Right lobe of liver (tissue), 6 donors: ENCODE measurements around the gene ALG12. TPM values are rescaled to one million over a fixed set of nuclear protein-coding genes. Genes with fewer than 3 reads are reported as not detected.
A peak's percentile ranks its signal among the peaks of the same experiment; 100 is the strongest.

ENCODE experiments used
- ATAC-seq, 4 donors: fragments of 200-7000 bp; cut with Tn5 transposase; one replicate each; pipeline ENCODE4 v1.9.1; 2020; ENCODE audit warnings: mild to moderate bottlenecking in 4 of 4, moderate library complexity in 4 of 4
- DNase-seq, 3 donors: peaks; one replicate each; pipeline ENCODE4 v3.0.0-alpha.2; 2020
- H3K27ac ChIP-seq, 3 donors: fragments of 200-600 bp; one replicate each; pipeline ENCODE4 v1.8.0; 2022
- H3K27me3 ChIP-seq, 2 donors: fragments of 200-600 bp; one replicate each; pipeline ENCODE4 v1.8.0; 2022
- H3K36me3 ChIP-seq, 4 donors: fragments of 200-600 bp; sonication (generic) in 1 of 4; one replicate each; pipeline versions ENCODE4 v1.5.1 to v1.8.0; 2017 to 2022; ENCODE audit warnings: control low read depth in 1 of 4
- H3K4me1 ChIP-seq, 4 donors: fragments of 200-600 bp; sonication (generic) in 1 of 4; one replicate each; pipeline versions ENCODE4 v1.5.1 to v1.8.0; 2017 to 2022; ENCODE audit warnings: control low read depth in 1 of 4
- H3K4me3 ChIP-seq, 3 donors: fragments of 200-600 bp; one replicate each; pipeline ENCODE4 v1.8.0; 2022
- H3K9me3 ChIP-seq, 4 donors: fragments of 200-600 bp; sonication (generic) in 1 of 4; one replicate each; pipeline versions ENCODE4 v1.5.1 to v1.8.0; 2017 to 2022; ENCODE audit warnings: control low read depth in 1 of 4
- CTCF ChIP-seq, 4 donors: fragments of 200-600 bp in 3 of 4; fragments of 450-650 bp in 1 of 4; IDR thresholded peaks; one replicate each; pipeline versions ENCODE4 v1.5.1 to v1.8.0; 2016 to 2022; ENCODE audit warnings: antibody characterized with exemption in 4 of 4, mild to moderate bottlenecking in 2 of 4
- POLR2A ChIP-seq: fragments of 450-650 bp; IDR thresholded peaks from one replicate; pipeline ENCODE4 v1.6.1; 2017; ENCODE audit warnings: antibody characterized with exemption, mild to moderate bottlenecking
- WGBS: methylation state at CpG from one replicate; pipeline ENCODE4 v1.1.6; 2018; ENCODE audit warnings: low coverage, low lambda C conversion rate; ENCODE audit not compliant: insufficient coverage; ENCODE audit errors: missing lambda C conversion rate; 5-methylcytosine and 5-hydroxymethylcytosine counted together
- intact Hi-C, 2 donors: fragments of 100-400 bp; cut with DNase I; formaldehyde crosslinking; loops; one replicate each; pipeline versions ENCODE4 v1.11.2 to v1.14.1; 2022
- total RNA-seq, 6 experiments: library from RNA; depleted of rRNA in 2 of 6; stranded (reverse); fragments of >200 nt in 2 of 6; fragmentation: NEBNext Ultra II Directional in 3 of 6; extraction: Animal tissue kit (Norgen Biotek cat#: 25700) in 3 of 6; gene quantifications; one replicate each; pipeline versions ENCODE4 v1.1.0 to v1.2.4, GENCODE V29; 2016 to 2023
- donor health status: DM: no; HTN: yes; CAD: no.
- donor health status: DM: no; HTN: no; CAD: no.
- donor health status: DM: no; HTN: no; CAD: no.
- donor health status: DM: no; HTN: yes; CAD: no.
- donor health status: DM: no; HTN: yes; CAD: no.

ALG12 gene
- total RNA-seq, 6 experiments from 2014 or later = 15.1 to 19.0 (median 16.6) TPM

GRCh38 chr22:49960159-49961004, 42.1 kb upstream of the ALG12 start, which contains the start of gene PIM3:
Gene PIM3 (plus strand): TSS chr22:49960772. CDS start chr22:49960948, 176 bp downstream.
- Histone ChIP-seq H3K27me3 (no peaks in the 10 kb centered on the region), H3K4me3 (peak within 1 kb of the TSS; percentile 87 to 98 (median 95)), H3K36me3 (peaks cover 7 to 18% (median 12%) of the 10 kb centered on the region in 4 donors), H3K27ac (peak within 1 kb of the TSS; percentile 88 to 97 (median 93)), H3K4me1 (peaks cover 0 to 54% (median 29%) of the 10 kb centered on the region in 4 donors), H3K9me3 (no peaks in the 10 kb centered on the region)
- no peak for TF ChIP-seq CTCF (IDR thresholded peaks at IDR 0.05)
- TF ChIP-seq POLR2A = peak; percentile 97
- ATAC-seq = peak; percentile 54 to 78 (median 67)
- WGBS = 0% methylated on average over 26 of the region's 137 CpGs
- DNase-seq = peak; percentile 95 to 97 (median 97)
- intact Hi-C loops = no loop called here

- DNase-seq = peak; percentile 72 to 87 (median 81)
- intact Hi-C loops = no loop called here
These were observed 41.5 kb upstream of the ALG12 start for GRCh38 chr22:49959782-49960158.

GRCh38 chr22:49958931-49959781, 40.9 kb upstream of the ALG12 start:
- intact Hi-C loops = no loop called here
- ATAC-seq (no peak), DNase-seq (peak in 2 of 3 donors; percentile 58 to 62)
- H3K27ac ChIP-seq = peak overlapping the region; percentile 88 to 97 (median 93)
- H3K27me3 ChIP-seq = no peaks in the 10 kb centered on the region
- H3K9me3 ChIP-seq = no peaks in the 10 kb centered on the region
- peaks cover 0 to 54% (median 35%) of the 10 kb centered on the region in 4 donors for H3K4me1 ChIP-seq
- peak overlapping the region; percentile 59 to 98 (median 65) for H3K4me3 ChIP-seq
- H3K36me3 ChIP-seq = peaks cover 7 to 17% (median 12%) of the 10 kb centered on the region in 4 donors
- 57% methylated on average over 11 of the region's 29 CpGs for WGBS
- no peak for TF ChIP-seq CTCF (IDR thresholded peaks at IDR 0.05)
- TF ChIP-seq POLR2A = no peak

More at GRCh38 chr22:49959782-49960158, 41.5 kb upstream of the ALG12 start:
- 0% methylated on average over 3 of the region's 21 CpGs for WGBS
- Histone ChIP-seq H3K9me3 (no peaks in the 10 kb centered on the region), H3K4me1 (peaks cover 0 to 54% (median 32%) of the 10 kb centered on the region in 4 donors), H3K27me3 (no peaks in the 10 kb centered on the region), H3K36me3 (peaks cover 7 to 18% (median 12%) of the 10 kb centered on the region in 4 donors), H3K27ac (peak overlapping the region; percentile 88 to 97 (median 93)), H3K4me3 (peak overlapping the region; percentile 59 to 98 (median 65))
- TF ChIP-seq POLR2A = no peak
- peak in 1 of 4 donors; percentile 8 for TF ChIP-seq CTCF (IDR thresholded peaks at IDR 0.05)
- peak; percentile 14 to 28 (median 24) for ATAC-seq

GRCh38 chr22:49958366-49958921, 40.2 kb upstream of the ALG12 start:
- H3K4me1 ChIP-seq = peaks cover under 1 to 53% (median 36%) of the 10 kb centered on the region in 4 donors
- intact Hi-C loops = no loop called here
- ATAC-seq = no peak

More at GRCh38 chr22:49958366-49958921, 40.2 kb upstream of the ALG12 start:
- no peak overlapping the region for H3K4me3 ChIP-seq
- no peak overlapping the region for H3K27ac ChIP-seq
- peak in 2 of 3 donors; percentile 19 to 52 for DNase-seq
- peaks cover 4 to 10% (median 8%) of the 10 kb centered on the region in 4 donors for H3K36me3 ChIP-seq
- no CpG with 5 or more reads among the region's 16 CpGs for WGBS
- no peaks in the 10 kb centered on the region for H3K9me3 ChIP-seq
- no peaks in the 10 kb centered on the region for H3K27me3 ChIP-seq
- TF ChIP-seq CTCF (IDR thresholded peaks at IDR 0.05) (no peak), POLR2A (no peak)
